H9 (cell line): Measurements from ENCODE around the gene FANCE. TPM values are rescaled to one million over a fixed set of nuclear protein-coding genes. Genes with fewer than 3 reads are reported as not detected.

Source experiments
- DNase-seq: peaks from one replicate; pipeline ENCODE4 v3.0.0-alpha.2; 2017
- H2AFZ ChIP-seq: one replicate; pipeline ENCODE4 v1.6.1; 2013; ENCODE audit warnings: mild to moderate bottlenecking, low read length, control low read depth, moderate library complexity
- H2AK5ac ChIP-seq: 2 replicates; pipeline ENCODE4 v1.6.1; 2013; ENCODE audit warnings: low read length, control low read depth, mixed read lengths; ENCODE audit not compliant: insufficient read length
- H2BK120ac ChIP-seq: one replicate; pipeline ENCODE4 v1.6.1; 2013; ENCODE audit warnings: low read depth, mild to moderate bottlenecking, low read length, control low read depth, inconsistent platforms; ENCODE audit not compliant: poor library complexity, severe bottlenecking
- H2BK12ac ChIP-seq: 2 replicates; pipeline ENCODE4 v1.6.1; 2013; ENCODE audit warnings: low read length, control low read depth, mixed read lengths, low read depth; ENCODE audit not compliant: insufficient read length
- H2BK15ac ChIP-seq: 2 replicates; pipeline ENCODE4 v1.6.1; 2013; ENCODE audit warnings: low read depth, low read length, control low read depth
- H2BK20ac ChIP-seq: one replicate; pipeline ENCODE4 v1.6.1; 2013; ENCODE audit warnings: low read depth, mild to moderate bottlenecking, low read length, control low read depth, inconsistent platforms; ENCODE audit not compliant: poor library complexity, severe bottlenecking
- H2BK5ac ChIP-seq: 2 replicates; pipeline ENCODE4 v1.6.1; 2013; ENCODE audit warnings: low read length, control low read depth, mixed read lengths; ENCODE audit not compliant: insufficient read length
- H3K14ac ChIP-seq: 2 replicates; pipeline ENCODE4 v1.6.1; 2013; ENCODE audit warnings: low read length, control low read depth; ENCODE audit not compliant: insufficient read depth
- H3K18ac ChIP-seq: 2 replicates; pipeline ENCODE4 v1.6.1; 2013; ENCODE audit warnings: low read depth, mild to moderate bottlenecking, mixed read lengths, low read length, control low read depth; ENCODE audit not compliant: insufficient read length
- H3K23ac ChIP-seq: 2 replicates; pipeline ENCODE4 v1.6.1; 2013; ENCODE audit warnings: low read length, control low read depth, mixed read lengths, low read depth; ENCODE audit not compliant: insufficient read length
- H3K23me2 ChIP-seq: 2 replicates; pipeline ENCODE4 v1.6.1; 2013; ENCODE audit warnings: low read depth, mild to moderate bottlenecking, mixed read lengths, low read length, control low read depth; ENCODE audit not compliant: insufficient read length, poor library complexity, severe bottlenecking
- H3K27ac ChIP-seq: 2 replicates; pipeline ENCODE4 v1.5.1; 2013; ENCODE audit warnings: low read length, control low read depth, mixed read lengths, low read depth; ENCODE audit not compliant: insufficient read length
- H3K27me3 ChIP-seq: 2 replicates; pipeline ENCODE4 v1.6.1; 2013; ENCODE audit warnings: low read length, control low read depth, inconsistent platforms; ENCODE audit not compliant: insufficient read depth
- H3K4ac ChIP-seq: 2 replicates; pipeline ENCODE4 v1.6.1; 2013; ENCODE audit warnings: low read depth, mild to moderate bottlenecking, control low read depth, inconsistent platforms, low read length, moderate library complexity
- H3K4me1 ChIP-seq: 2 replicates; pipeline ENCODE4 v1.6.1; 2013; ENCODE audit warnings: low read length, control low read depth, inconsistent platforms; ENCODE audit not compliant: insufficient read depth
- H3K4me2 ChIP-seq: 2 replicates; pipeline ENCODE4 v1.6.1; 2013; ENCODE audit warnings: low read length, control low read depth, mixed read lengths; ENCODE audit not compliant: insufficient read length, insufficient read depth
- H3K56ac ChIP-seq: 2 replicates; pipeline ENCODE4 v1.6.1; 2013; ENCODE audit warnings: low read depth, mild to moderate bottlenecking, mixed read lengths, low read length, control low read depth; ENCODE audit not compliant: insufficient read length
- H3K79me1 ChIP-seq: 2 replicates; pipeline ENCODE4 v1.6.1; 2013; ENCODE audit warnings: low read depth, mild to moderate bottlenecking, moderate library complexity, low read length, control low read depth, inconsistent platforms; ENCODE audit not compliant: insufficient read depth, poor library complexity, severe bottlenecking
- H3K79me2 ChIP-seq: 2 replicates; pipeline ENCODE4 v1.6.1; 2013; ENCODE audit warnings: low read length, control low read depth, inconsistent platforms; ENCODE audit not compliant: insufficient read depth
- H3K9ac ChIP-seq: 2 replicates; pipeline ENCODE4 v1.6.1; 2013; ENCODE audit warnings: low read length, control low read depth, mixed read lengths; ENCODE audit not compliant: insufficient read length; ENCODE audit errors: extremely low read depth
- H3K9me3 ChIP-seq: one replicate; pipeline ENCODE4 v1.6.1; 2013; ENCODE audit warnings: low read depth, low read length, inconsistent platforms; ENCODE audit not compliant: control insufficient read depth
- H3T11ph ChIP-seq: one replicate; pipeline ENCODE4 v1.6.1; 2013; ENCODE audit warnings: mild to moderate bottlenecking, low read length, control low read depth, inconsistent platforms
- H4K20me1 ChIP-seq: one replicate; pipeline ENCODE4 v1.6.1; 2013; ENCODE audit not compliant: control insufficient read depth, insufficient read length, insufficient read depth
- H4K5ac ChIP-seq: 2 replicates; pipeline ENCODE4 v1.6.1; 2013; ENCODE audit warnings: low read depth, mild to moderate bottlenecking, mixed read lengths, low read length, control low read depth; ENCODE audit not compliant: insufficient read length
- H4K8ac ChIP-seq: replicated peaks from 2 replicates; pipeline ENCODE4 v1.6.1; 2013; ENCODE audit warnings: low read length, control low read depth, mixed read lengths, low read depth; ENCODE audit not compliant: insufficient read length
- H4K91ac ChIP-seq: 2 replicates; pipeline ENCODE4 v1.6.1; 2013; ENCODE audit warnings: low read depth, mild to moderate bottlenecking, moderate library complexity, mixed read lengths, low read length, control low read depth; ENCODE audit not compliant: insufficient read length
- H3K27ac Mint-ChIP-seq, 3 experiments: 2 replicates in 2 of 3; 3 replicates in 1 of 3; pipeline ENCODE4 v1.8.0; 2020 to 2021; ENCODE audit warnings: mixed read lengths in 3 of 3, mild to moderate bottlenecking in 1 of 3, moderate library complexity in 1 of 3
- H3K27me3 Mint-ChIP-seq: 2 replicates; pipeline ENCODE4 v1.8.0; 2021; ENCODE audit warnings: low read depth, mild to moderate bottlenecking, moderate library complexity, mixed read lengths
- H3K36me3 Mint-ChIP-seq, 3 experiments: 2 replicates in 2 of 3; 3 replicates in 1 of 3; pipeline ENCODE4 v1.8.0; 2020 to 2021; ENCODE audit warnings: low read depth in 3 of 3, mixed read lengths in 3 of 3; ENCODE audit not compliant: insufficient read depth in 1 of 3
- H3K4me1 Mint-ChIP-seq, 2 experiments: 2 replicates each; pipeline ENCODE4 v1.8.0; 2020; ENCODE audit warnings: mixed read lengths in 2 of 2
- H3K4me3 Mint-ChIP-seq, 2 experiments: 2 replicates in 1 of 2; 3 replicates in 1 of 2; pipeline ENCODE4 v1.8.0; 2020 to 2021; ENCODE audit warnings: mild to moderate bottlenecking in 2 of 2, mixed read lengths in 2 of 2, moderate library complexity in 1 of 2
- H3K9me3 Mint-ChIP-seq, 2 experiments: 2 replicates in 1 of 2; 3 replicates in 1 of 2; pipeline ENCODE4 v1.8.0; 2020; ENCODE audit warnings: mild to moderate bottlenecking in 2 of 2, mixed read lengths in 2 of 2, moderate library complexity in 1 of 2
- CTCF ChIP-seq: fragments of 200-600 bp; sonication (generic); conservative IDR thresholded peaks from 3 replicates; pipeline ENCODE4 v1.8.0; 2021; ENCODE audit warnings: antibody characterized with exemption, mild to moderate bottlenecking
- WGBS: extraction: QIAGEN DNeasy Blood & Tissue Kit; methylation state at CpG from one replicate; pipeline ENCODE4 v1.1.7; 2013; ENCODE audit warnings: missing lambda C conversion rate, low lambda C conversion rate, mixed read lengths; ENCODE audit not compliant: insufficient read length; ENCODE audit errors: extremely low coverage; 5-methylcytosine and 5-hydroxymethylcytosine counted together
- total RNA-seq: library from RNA; stranded (reverse); gene quantifications from 2 replicates; pipeline ENCODE4 v1.2.1, GENCODE V29; 2021

FANCE gene
- total RNA-seq, 1 experiment from 2014 or later: 8.4 TPM

- Histone ChIP-seq H2AFZ (no peak overlapping the region), H4K20me1 (no peaks in the 10 kb centered on the region), H3T11ph (no peak overlapping the region), H3K14ac (peak overlapping the region; percentile 1; the same call in 1 of the 2 replicates), H3K79me1 (no peaks in the 10 kb centered on the region), H3K18ac (no peak overlapping the region), H3K27me3 (no peaks in the 10 kb centered on the region), H2BK12ac (no peak overlapping the region), H4K8ac (no peak overlapping the region), H2BK20ac (no peak overlapping the region), H2BK15ac (no peak overlapping the region), H3K23me2 (no peaks in the 10 kb centered on the region), H4K91ac (no peak overlapping the region), H3K27ac (no peak overlapping the region), H4K5ac (no peak overlapping the region), H3K56ac (no peak overlapping the region), H3K23ac (no peak overlapping the region), H3K9ac (no peak overlapping the region), H3K79me2 (no peaks in the 10 kb centered on the region), H2AK5ac (no peak overlapping the region), H3K4ac (no peak overlapping the region), H3K4me2 (no peak overlapping the region), H3K4me1 (peaks cover 10% of the 10 kb centered on the region; the same call in 1 of the 2 replicates), H2BK120ac (no peak overlapping the region), H2BK5ac (no peak overlapping the region), H3K9me3 (no peaks in the 10 kb centered on the region)
- no peak for TF ChIP-seq CTCF
- WGBS: no CpG with 5 or more reads among the region's 14 CpGs
- Mint-ChIP-seq H3K4me1 (peaks cover 14 to 23% of the 10 kb centered on the region in 2 experiments), H3K9me3 (no peaks in the 10 kb centered on the region), H3K4me3 (no peak overlapping the region; a peak in 1 of 5 replicates), H3K36me3 (peaks cover 6 to 13% (median 9%) of the 10 kb centered on the region in 3 experiments; a peak in 6 of 7 replicates), H3K27me3 (no peaks in the 10 kb centered on the region), H3K27ac (peak overlapping the region in 2 of 3 experiments; percentile 8 to 87; a peak in 1 of 7 replicates)
- DNase-seq: no peak
Observed at GRCh38 chr6:35419961-35420360, 32.2 kb upstream of the FANCE start.
